NOMO-1 treated with DMSO at 0.1 percent for 48 hours (cell line): ENCODE measurements around the gene ZNF805.
"Not testable (repeated sequence)": the region's sequence is repeated elsewhere in the genome, so short reads cannot be mapped to it uniquely, and the experiment has no call there.

ENCODE experiments used
- DNase-seq: peaks from one replicate; lab custom pipeline; 2025; ENCODE audit not compliant: unreplicated experiment; lab: John Stamatoyannopoulos, UW

Gene ZNF805

DNA sequence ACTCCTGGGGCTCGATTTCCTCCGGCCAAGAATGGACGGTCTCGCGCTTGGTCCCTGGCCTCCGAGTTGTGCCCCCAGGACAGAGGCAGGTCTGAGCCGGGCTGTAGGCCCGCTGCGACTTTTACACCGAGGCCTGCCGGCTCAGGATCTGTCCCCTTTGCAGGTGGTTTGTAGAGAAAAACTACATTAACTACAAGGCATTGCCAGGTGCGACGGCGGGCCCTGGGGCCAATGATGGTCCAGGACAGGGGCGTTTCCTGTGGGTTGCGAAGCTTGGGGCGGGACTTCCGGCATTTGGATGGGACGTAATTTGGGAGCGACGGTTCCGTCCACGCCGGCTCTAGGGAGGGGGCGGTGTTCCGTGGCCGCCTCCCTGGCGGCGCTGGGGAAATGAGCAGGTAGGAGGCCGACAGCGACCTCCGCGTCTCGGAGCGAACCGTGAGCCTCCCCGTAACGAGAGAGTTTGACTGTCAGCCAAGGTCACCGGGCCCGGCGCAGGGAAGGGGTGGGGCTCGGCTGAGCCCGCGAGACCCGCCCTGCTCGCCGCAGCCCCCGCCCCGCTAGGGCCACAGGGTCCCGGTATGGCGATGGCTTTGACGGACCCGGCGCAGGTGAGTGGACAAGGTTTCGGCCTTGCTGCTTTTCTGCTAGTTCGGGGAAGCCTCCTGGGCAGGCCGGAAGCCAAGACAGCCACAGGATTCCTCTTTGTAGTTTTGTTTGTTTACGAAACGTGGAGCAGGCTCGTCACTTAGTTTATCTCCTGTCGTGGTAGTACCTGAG lies at the start of gene ZNF805:
Gene ZNF805, plus strand, starts transcription at position 322 of the 780 bp plus-strand sequence. Its CDS starts 260 bp downstream, at position 582.
- peak; percentile 83 for DNase-seq

DNA sequence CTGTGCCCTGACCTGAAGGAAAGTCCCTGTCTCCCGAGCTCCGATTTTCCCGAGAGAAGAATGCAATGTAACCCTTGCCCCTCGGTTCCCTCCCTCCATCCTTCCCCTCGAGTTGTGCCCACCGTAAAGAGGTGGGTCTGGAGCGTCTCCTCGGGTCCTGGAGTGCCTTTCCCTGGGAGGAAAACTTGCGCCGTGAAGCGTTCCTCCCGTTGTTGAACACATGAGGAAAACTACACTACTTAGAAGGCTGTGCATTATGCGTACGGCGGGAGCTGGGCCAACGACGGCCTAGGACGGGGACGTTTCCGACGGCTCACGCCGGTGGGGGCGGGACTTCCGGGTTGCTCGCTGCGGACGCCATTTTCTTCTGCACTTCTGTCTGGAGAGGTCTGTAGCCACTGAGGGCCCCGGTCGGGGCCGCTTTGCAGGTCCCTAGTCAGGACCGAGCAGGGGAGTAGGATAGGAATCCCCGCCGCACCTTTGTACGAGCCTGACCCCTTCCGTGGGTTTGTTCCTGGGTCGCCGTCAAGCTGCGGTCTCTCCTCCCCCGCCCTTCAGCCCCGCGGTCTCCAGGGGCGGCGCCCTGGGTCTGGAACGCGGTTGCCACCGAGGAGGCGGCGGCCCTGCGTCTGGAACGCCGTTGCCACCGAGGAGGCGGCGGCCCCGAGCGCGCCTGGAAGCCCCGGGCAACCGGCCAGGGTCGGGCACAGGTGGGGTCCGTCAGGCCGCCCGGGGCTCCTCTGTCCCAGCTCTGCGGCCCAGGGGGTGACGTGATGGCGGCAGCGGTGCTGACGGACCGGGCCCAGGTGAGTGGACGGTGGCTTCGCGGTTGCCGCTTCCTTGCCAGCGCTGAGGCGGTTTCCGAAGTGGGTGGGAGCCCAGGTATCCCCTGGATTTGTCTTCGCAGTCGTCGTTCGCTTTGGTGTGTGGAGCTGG lies 49.0 kb upstream of the ZNF805 start, which contains the start of gene ZNF264:
Gene ZNF264, plus strand, starts transcription at position 360 of the 936 bp plus-strand sequence. Its CDS starts 414 bp downstream, at position 774.
- DNase-seq = peak; percentile 85

DNA sequence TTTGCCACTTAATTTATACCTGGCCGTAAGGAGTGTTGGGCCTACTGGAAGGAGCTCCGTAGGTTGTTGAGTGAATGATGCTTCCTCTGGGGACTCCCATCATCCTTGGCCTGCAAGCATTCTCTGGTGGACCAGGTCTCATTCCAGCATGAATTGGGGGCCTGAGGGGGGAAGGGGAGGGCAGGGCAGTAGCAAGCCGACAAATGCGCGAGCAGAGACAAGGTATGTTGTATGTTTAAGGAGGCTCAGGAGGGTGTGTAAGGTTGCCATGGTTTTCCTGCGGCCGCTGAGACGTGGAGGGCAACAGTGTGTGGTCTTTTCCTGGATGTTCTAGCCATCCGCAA lies 48.4 kb upstream of the ZNF805 start:
- no peak for DNase-seq

- DNase-seq = no peak
Observed at GRCh38 chr19:57192993-57193392, 47.4 kb upstream of the ZNF805 start.

GRCh38 chr19:57197874-57198273 lies 42.6 kb upstream of the ZNF805 start:
- not testable (repeated sequence) for DNase-seq

- no peak for DNase-seq
Observed at GRCh38 chr19:57202160-57202559, 38.3 kb upstream of the ZNF805 start.

DNA sequence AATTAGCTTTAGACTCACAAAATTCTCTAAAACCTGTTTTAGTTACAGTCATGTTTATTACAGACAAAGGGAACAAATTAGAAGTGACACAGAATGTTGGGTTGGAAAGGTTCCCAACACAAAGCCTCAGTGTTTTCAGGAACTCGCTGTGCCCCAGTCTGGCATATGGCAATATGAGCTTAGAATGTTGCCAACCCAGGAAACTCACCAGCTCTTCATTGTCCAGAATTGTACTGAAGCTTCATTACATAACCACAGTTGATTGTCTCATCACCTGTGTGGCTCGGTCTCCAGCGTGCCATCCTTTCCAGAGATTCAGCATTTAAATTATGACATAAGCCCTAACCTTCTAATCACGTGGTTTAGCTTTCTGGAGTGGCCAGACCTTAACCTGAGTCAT lies 30.1 kb upstream of the ZNF805 start:
- DNase-seq = no peak

GRCh38 chr19:57212109-57212508 lies 28.3 kb upstream of the ZNF805 start:
- DNase-seq = no peak

DNA sequence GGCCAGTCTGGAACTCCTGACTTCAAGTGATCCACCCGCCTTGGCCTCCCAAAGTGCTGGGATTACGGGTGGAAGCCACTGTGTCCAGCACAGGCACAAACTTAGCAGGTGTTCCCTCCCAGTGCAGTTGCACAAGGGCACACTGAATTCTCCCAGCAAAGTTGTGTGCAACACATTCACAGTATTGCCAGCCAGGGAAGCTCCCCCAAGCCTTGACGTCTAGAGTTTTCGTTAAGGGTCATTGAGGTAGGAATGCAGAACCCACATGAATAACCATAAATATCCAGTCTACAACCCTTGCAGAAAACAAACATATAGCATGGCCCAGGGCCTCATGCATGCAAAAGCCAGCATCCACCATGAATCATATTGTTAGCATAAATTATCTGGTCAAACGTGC lies 12.9 kb upstream of the ZNF805 start:
- DNase-seq = no peak

- no peak for DNase-seq
Observed at GRCh38 chr19:57231686-57232085, 8.7 kb upstream of the ZNF805 start.

DNA sequence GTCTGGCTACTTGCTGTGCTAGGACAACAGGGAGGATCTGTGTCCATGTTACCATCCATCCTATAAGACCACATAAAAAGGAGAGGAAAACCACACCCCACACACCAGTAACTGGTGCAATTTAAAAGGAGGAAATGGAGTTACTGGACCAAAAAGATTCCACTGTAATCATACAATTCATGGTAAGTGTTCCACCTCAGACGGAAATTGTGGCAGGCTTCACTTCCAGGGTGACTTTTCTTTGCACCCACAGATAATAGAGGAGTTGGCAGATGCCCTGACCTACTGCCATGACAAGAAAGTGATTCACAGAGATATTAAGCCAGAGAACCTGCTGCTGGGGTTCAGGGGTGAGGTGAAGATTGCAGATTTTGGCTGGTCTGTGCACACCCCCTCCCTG lies 7.2 kb upstream of the ZNF805 start:
- no peak for DNase-seq

GRCh38 chr19:57239982-57240310 lies 486 bp upstream of the ZNF805 start:
- no peak for DNase-seq

GRCh38 chr19:57241176-57241575 lies 744 bp downstream of the ZNF805 start:
- peak; percentile 3 for DNase-seq

DNA sequence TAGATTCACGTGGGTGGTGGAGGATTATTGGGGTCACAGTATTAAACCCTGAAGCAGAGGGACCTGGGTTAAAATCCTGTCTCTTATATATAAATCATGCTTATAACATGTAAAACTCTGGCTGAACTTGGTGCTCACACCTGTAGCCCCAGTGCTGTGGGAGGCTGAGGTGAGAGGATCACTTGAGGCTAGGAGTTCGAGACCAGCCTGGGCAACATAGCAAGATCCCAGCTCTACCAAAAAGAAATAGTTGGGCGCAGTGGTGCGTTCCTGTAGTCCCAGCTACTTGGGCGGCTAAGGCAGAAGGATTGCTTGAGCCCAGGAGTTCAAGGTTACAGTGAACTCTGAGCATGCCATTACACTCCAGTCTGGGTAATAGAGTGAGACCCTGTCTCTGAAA lies 2.4 kb downstream of the ZNF805 start:
- DNase-seq = no peak

GRCh38 chr19:57244513-57244912 lies 4.1 kb downstream of the ZNF805 start:
- no peak for DNase-seq

DNA sequence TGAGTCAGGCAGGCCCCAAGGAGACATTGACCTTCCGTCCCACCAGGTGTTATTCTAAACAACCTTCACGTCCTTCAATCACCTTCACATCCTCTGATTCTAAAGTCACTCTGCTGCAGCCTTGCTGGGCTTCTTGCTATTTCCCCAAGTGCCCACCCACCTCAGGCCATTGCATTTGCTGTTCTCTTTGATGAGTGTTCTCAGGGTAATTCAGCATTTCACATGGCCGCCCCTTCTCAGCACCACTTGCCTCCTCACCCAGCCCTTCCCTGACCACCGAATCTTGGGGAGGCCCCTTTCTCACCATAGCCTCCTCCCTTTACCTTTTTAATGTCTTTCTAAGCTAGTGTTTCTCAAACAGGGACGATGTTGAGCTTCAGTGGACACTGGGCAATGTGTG lies 4.6 kb downstream of the ZNF805 start:
- DNase-seq = no peak

DNA sequence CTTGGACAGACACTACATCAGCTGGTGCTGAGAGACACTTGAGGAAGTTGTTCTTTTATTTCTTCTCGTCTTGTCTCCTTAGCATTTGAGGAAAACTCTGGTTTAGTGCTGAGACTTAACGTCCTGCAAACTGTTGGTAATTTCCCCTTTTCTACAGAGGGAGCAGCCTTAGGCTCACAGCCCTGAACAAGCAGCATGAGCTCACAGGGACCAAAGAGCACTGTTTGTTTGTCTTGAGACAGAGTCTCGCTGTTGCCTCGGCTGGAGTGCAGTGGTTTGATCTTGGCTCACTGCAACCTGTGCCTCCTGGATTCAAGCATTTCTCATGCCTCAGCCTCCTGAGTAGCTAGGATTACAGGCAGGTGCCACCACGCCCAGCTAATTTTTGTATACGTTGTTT lies 5.5 kb downstream of the ZNF805 start:
- no peak for DNase-seq

DNA sequence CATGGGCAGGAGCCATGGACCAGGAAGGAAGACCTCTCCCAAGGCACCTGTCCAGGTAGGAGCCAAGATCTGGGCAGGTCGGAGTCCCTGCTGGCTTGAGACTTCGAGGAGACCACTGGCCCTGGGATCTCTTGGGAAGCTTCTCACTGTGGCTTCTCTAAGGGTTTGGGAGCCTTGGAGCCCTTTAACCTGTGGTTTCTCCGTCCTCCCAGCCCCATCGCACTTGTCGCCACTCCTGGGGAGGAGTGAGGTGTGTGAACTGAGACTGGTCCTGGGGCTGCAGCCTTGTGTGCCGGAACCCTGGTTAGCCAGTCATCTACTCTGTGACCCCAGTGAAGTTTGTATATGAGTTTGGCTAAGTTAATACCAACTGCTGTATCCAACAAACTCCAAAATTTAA lies 8.2 kb downstream of the ZNF805 start:
- no peak for DNase-seq

- DNase-seq = no peak
Observed at GRCh38 chr19:57249329-57249728, 8.9 kb downstream of the ZNF805 start.

- not testable (repeated sequence) for DNase-seq
Observed at GRCh38 chr19:57253767-57254166, 13.3 kb downstream of the ZNF805 start.

DNA sequence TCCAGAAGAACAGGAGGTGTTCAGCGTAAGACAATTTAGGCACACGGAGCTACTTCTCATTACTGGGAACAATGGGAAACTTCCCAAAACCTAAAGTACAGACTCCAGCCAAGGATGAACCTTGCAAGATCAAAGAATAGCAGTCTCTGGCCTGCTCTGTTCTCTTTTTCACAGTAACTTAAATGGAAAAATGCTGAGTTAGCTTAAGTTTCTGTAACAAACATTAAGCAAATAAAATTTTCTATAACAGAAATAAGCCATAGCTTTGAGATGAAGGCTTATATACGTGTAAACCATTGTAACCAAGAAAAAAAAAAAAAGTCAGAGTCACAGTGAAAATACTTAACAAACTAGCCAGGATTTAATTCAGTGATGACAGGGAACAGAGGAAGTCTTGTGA lies 21.6 kb downstream of the ZNF805 start:
- DNase-seq = no peak

GRCh38 chr19:57263244-57263741 lies 22.9 kb downstream of the ZNF805 start:
- DNase-seq = no peak
